H9 (cell line): Measurements from ENCODE around the gene BCAP29. TPM values are rescaled to one million over a fixed set of nuclear protein-coding genes. Genes with fewer than 3 reads are reported as not detected.
A peak's percentile ranks its signal among the peaks of the same experiment; 100 is the strongest.

Source experiments
- DNase-seq: peaks from one replicate; pipeline ENCODE4 v3.0.0-alpha.2; 2017
- H2AFZ ChIP-seq: one replicate; pipeline ENCODE4 v1.6.1; 2013; ENCODE audit warnings: mild to moderate bottlenecking, low read length, control low read depth, moderate library complexity
- H2AK5ac ChIP-seq: 2 replicates; pipeline ENCODE4 v1.6.1; 2013; ENCODE audit warnings: low read length, control low read depth, mixed read lengths; ENCODE audit not compliant: insufficient read length
- H2BK120ac ChIP-seq: one replicate; pipeline ENCODE4 v1.6.1; 2013; ENCODE audit warnings: low read depth, mild to moderate bottlenecking, low read length, control low read depth, inconsistent platforms; ENCODE audit not compliant: poor library complexity, severe bottlenecking
- H2BK12ac ChIP-seq: 2 replicates; pipeline ENCODE4 v1.6.1; 2013; ENCODE audit warnings: low read length, control low read depth, mixed read lengths, low read depth; ENCODE audit not compliant: insufficient read length
- H2BK15ac ChIP-seq: 2 replicates; pipeline ENCODE4 v1.6.1; 2013; ENCODE audit warnings: low read depth, low read length, control low read depth
- H2BK20ac ChIP-seq: one replicate; pipeline ENCODE4 v1.6.1; 2013; ENCODE audit warnings: low read depth, mild to moderate bottlenecking, low read length, control low read depth, inconsistent platforms; ENCODE audit not compliant: poor library complexity, severe bottlenecking
- H2BK5ac ChIP-seq: 2 replicates; pipeline ENCODE4 v1.6.1; 2013; ENCODE audit warnings: low read length, control low read depth, mixed read lengths; ENCODE audit not compliant: insufficient read length
- H3K14ac ChIP-seq: 2 replicates; pipeline ENCODE4 v1.6.1; 2013; ENCODE audit warnings: low read length, control low read depth; ENCODE audit not compliant: insufficient read depth
- H3K18ac ChIP-seq: 2 replicates; pipeline ENCODE4 v1.6.1; 2013; ENCODE audit warnings: low read depth, mild to moderate bottlenecking, mixed read lengths, low read length, control low read depth; ENCODE audit not compliant: insufficient read length
- H3K23ac ChIP-seq: 2 replicates; pipeline ENCODE4 v1.6.1; 2013; ENCODE audit warnings: low read length, control low read depth, mixed read lengths, low read depth; ENCODE audit not compliant: insufficient read length
- H3K23me2 ChIP-seq: 2 replicates; pipeline ENCODE4 v1.6.1; 2013; ENCODE audit warnings: low read depth, mild to moderate bottlenecking, mixed read lengths, low read length, control low read depth; ENCODE audit not compliant: insufficient read length, poor library complexity, severe bottlenecking
- H3K27ac ChIP-seq: 2 replicates; pipeline ENCODE4 v1.5.1; 2013; ENCODE audit warnings: low read length, control low read depth, mixed read lengths, low read depth; ENCODE audit not compliant: insufficient read length
- H3K27me3 ChIP-seq: 2 replicates; pipeline ENCODE4 v1.6.1; 2013; ENCODE audit warnings: low read length, control low read depth, inconsistent platforms; ENCODE audit not compliant: insufficient read depth
- H3K4ac ChIP-seq: 2 replicates; pipeline ENCODE4 v1.6.1; 2013; ENCODE audit warnings: low read depth, mild to moderate bottlenecking, control low read depth, inconsistent platforms, low read length, moderate library complexity
- H3K4me1 ChIP-seq: 2 replicates; pipeline ENCODE4 v1.6.1; 2013; ENCODE audit warnings: low read length, control low read depth, inconsistent platforms; ENCODE audit not compliant: insufficient read depth
- H3K4me2 ChIP-seq: 2 replicates; pipeline ENCODE4 v1.6.1; 2013; ENCODE audit warnings: low read length, control low read depth, mixed read lengths; ENCODE audit not compliant: insufficient read length, insufficient read depth
- H3K56ac ChIP-seq: 2 replicates; pipeline ENCODE4 v1.6.1; 2013; ENCODE audit warnings: low read depth, mild to moderate bottlenecking, mixed read lengths, low read length, control low read depth; ENCODE audit not compliant: insufficient read length
- H3K79me1 ChIP-seq: 2 replicates; pipeline ENCODE4 v1.6.1; 2013; ENCODE audit warnings: low read depth, mild to moderate bottlenecking, moderate library complexity, low read length, control low read depth, inconsistent platforms; ENCODE audit not compliant: insufficient read depth, poor library complexity, severe bottlenecking
- H3K79me2 ChIP-seq: 2 replicates; pipeline ENCODE4 v1.6.1; 2013; ENCODE audit warnings: low read length, control low read depth, inconsistent platforms; ENCODE audit not compliant: insufficient read depth
- H3K9ac ChIP-seq: 2 replicates; pipeline ENCODE4 v1.6.1; 2013; ENCODE audit warnings: low read length, control low read depth, mixed read lengths; ENCODE audit not compliant: insufficient read length; ENCODE audit errors: extremely low read depth
- H3K9me3 ChIP-seq: one replicate; pipeline ENCODE4 v1.6.1; 2013; ENCODE audit warnings: low read depth, low read length, inconsistent platforms; ENCODE audit not compliant: control insufficient read depth
- H3T11ph ChIP-seq: one replicate; pipeline ENCODE4 v1.6.1; 2013; ENCODE audit warnings: mild to moderate bottlenecking, low read length, control low read depth, inconsistent platforms
- H4K20me1 ChIP-seq: one replicate; pipeline ENCODE4 v1.6.1; 2013; ENCODE audit not compliant: control insufficient read depth, insufficient read length, insufficient read depth
- H4K5ac ChIP-seq: 2 replicates; pipeline ENCODE4 v1.6.1; 2013; ENCODE audit warnings: low read depth, mild to moderate bottlenecking, mixed read lengths, low read length, control low read depth; ENCODE audit not compliant: insufficient read length
- H4K8ac ChIP-seq: replicated peaks from 2 replicates; pipeline ENCODE4 v1.6.1; 2013; ENCODE audit warnings: low read length, control low read depth, mixed read lengths, low read depth; ENCODE audit not compliant: insufficient read length
- H4K91ac ChIP-seq: 2 replicates; pipeline ENCODE4 v1.6.1; 2013; ENCODE audit warnings: low read depth, mild to moderate bottlenecking, moderate library complexity, mixed read lengths, low read length, control low read depth; ENCODE audit not compliant: insufficient read length
- H3K27ac Mint-ChIP-seq, 3 experiments: 2 replicates in 2 of 3; 3 replicates in 1 of 3; pipeline ENCODE4 v1.8.0; 2020 to 2021; ENCODE audit warnings: mixed read lengths in 3 of 3, mild to moderate bottlenecking in 1 of 3, moderate library complexity in 1 of 3
- H3K27me3 Mint-ChIP-seq: 2 replicates; pipeline ENCODE4 v1.8.0; 2021; ENCODE audit warnings: low read depth, mild to moderate bottlenecking, moderate library complexity, mixed read lengths
- H3K36me3 Mint-ChIP-seq, 3 experiments: 2 replicates in 2 of 3; 3 replicates in 1 of 3; pipeline ENCODE4 v1.8.0; 2020 to 2021; ENCODE audit warnings: low read depth in 3 of 3, mixed read lengths in 3 of 3; ENCODE audit not compliant: insufficient read depth in 1 of 3
- H3K4me1 Mint-ChIP-seq, 2 experiments: 2 replicates each; pipeline ENCODE4 v1.8.0; 2020; ENCODE audit warnings: mixed read lengths in 2 of 2
- H3K4me3 Mint-ChIP-seq, 2 experiments: 2 replicates in 1 of 2; 3 replicates in 1 of 2; pipeline ENCODE4 v1.8.0; 2020 to 2021; ENCODE audit warnings: mild to moderate bottlenecking in 2 of 2, mixed read lengths in 2 of 2, moderate library complexity in 1 of 2
- H3K9me3 Mint-ChIP-seq, 2 experiments: 2 replicates in 1 of 2; 3 replicates in 1 of 2; pipeline ENCODE4 v1.8.0; 2020; ENCODE audit warnings: mild to moderate bottlenecking in 2 of 2, mixed read lengths in 2 of 2, moderate library complexity in 1 of 2
- CTCF ChIP-seq: fragments of 200-600 bp; sonication (generic); conservative IDR thresholded peaks from 3 replicates; pipeline ENCODE4 v1.8.0; 2021; ENCODE audit warnings: antibody characterized with exemption, mild to moderate bottlenecking
- WGBS: extraction: QIAGEN DNeasy Blood & Tissue Kit; methylation state at CpG from one replicate; pipeline ENCODE4 v1.1.7; 2013; ENCODE audit warnings: missing lambda C conversion rate, low lambda C conversion rate, mixed read lengths; ENCODE audit not compliant: insufficient read length; ENCODE audit errors: extremely low coverage; 5-methylcytosine and 5-hydroxymethylcytosine counted together
- total RNA-seq: library from RNA; stranded (reverse); gene quantifications from 2 replicates; pipeline ENCODE4 v1.2.1, GENCODE V29; 2021

The BCAP29 gene
- total RNA-seq, 1 experiment from 2014 or later, result 30.6 TPM

DNA sequence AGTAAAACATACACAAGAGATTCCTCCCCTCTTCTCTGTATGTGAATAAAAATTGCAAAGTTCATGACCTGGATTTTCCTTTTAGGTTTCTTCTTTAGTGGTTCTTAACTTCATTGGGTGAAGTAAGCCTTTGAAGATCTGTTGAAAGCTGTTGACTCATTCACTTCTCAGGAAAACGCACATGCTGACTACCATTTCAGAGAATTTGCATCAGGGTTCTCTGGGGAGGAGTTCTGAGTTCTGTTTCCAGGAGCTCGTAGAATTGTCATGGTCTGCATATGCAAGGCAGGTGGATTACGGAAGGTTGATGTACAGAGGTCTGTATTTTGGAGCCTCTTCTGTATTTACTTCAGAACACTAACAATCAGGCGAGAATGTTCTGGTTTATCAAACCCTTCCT is 79.6 kb downstream of the BCAP29 start:
- H2AK5ac ChIP-seq, result no peak overlapping the region
- H3K79me1 ChIP-seq, result no peaks in the 10 kb centered on the region
- no peak for TF ChIP-seq CTCF
- no peak overlapping the region for H4K8ac ChIP-seq
- no peaks in the 10 kb centered on the region; a peak in 1 of 7 replicates for H3K36me3 Mint-ChIP-seq
- no peak for DNase-seq
- H3K9me3 ChIP-seq, result no peaks in the 10 kb centered on the region
- peaks cover 15% of the 10 kb centered on the region for H3K23me2 ChIP-seq
- no peak overlapping the region for H4K5ac ChIP-seq
- no peak overlapping the region for H2BK120ac ChIP-seq
- H3K27ac ChIP-seq, result no peak overlapping the region
- H3K14ac ChIP-seq, result no peak overlapping the region
- no peak overlapping the region for H4K91ac ChIP-seq
- no peak overlapping the region for H3T11ph ChIP-seq
- no peaks in the 10 kb centered on the region for H3K4me1 ChIP-seq
- H3K79me2 ChIP-seq, result no peaks in the 10 kb centered on the region
- H3K56ac ChIP-seq, result no peak overlapping the region
- no peak overlapping the region for H2BK12ac ChIP-seq
- no peak overlapping the region for H2BK20ac ChIP-seq
- H4K20me1 ChIP-seq, result no peaks in the 10 kb centered on the region
- no peak overlapping the region for H2BK5ac ChIP-seq
- H3K27me3 ChIP-seq, result peaks cover 33% of the 10 kb centered on the region
- H3K27me3 Mint-ChIP-seq, result peaks cover 82% of the 10 kb centered on the region
- H3K4me2 ChIP-seq, result peak overlapping the region; percentile 68
- peaks cover 0 to 2% of the 10 kb centered on the region in 2 experiments; a peak in 1 of 5 replicates for H3K9me3 Mint-ChIP-seq
- peaks cover 15 to 18% of the 10 kb centered on the region in 2 experiments for H3K4me1 Mint-ChIP-seq
- H3K23ac ChIP-seq, result no peak overlapping the region
- H2BK15ac ChIP-seq, result no peak overlapping the region
- H3K9ac ChIP-seq, result no peak overlapping the region
- no peak overlapping the region for H2AFZ ChIP-seq
- H3K18ac ChIP-seq, result no peak overlapping the region
- no peak overlapping the region for H3K4ac ChIP-seq
- no peak overlapping the region for H3K27ac Mint-ChIP-seq
- WGBS, result no CpG with 5 or more reads among the region's 4 CpGs
- H3K4me3 Mint-ChIP-seq, result peak overlapping the region in 1 of 2 experiments; percentile 88; a peak in 1 of 5 replicates
